Stomach (tissue), 4 donors: ENCODE measurements around the gene CD151.

Source experiments
- POLR2A ChIP-seq, 4 donors: fragments of 450-650 bp; IDR thresholded peaks; one replicate each; pipeline ENCODE4 v1.6.1; 2016; ENCODE audit warnings: antibody characterized with exemption in 4 of 4, control low read depth in 2 of 4, mild to moderate bottlenecking in 1 of 4, moderate library complexity in 1 of 4
- TF ChIP-seq, protein P1 (sequence below), 7 experiments: fragments of 450-650 bp in 4 of 7; fragments of 200-600 bp in 3 of 7; sonication (generic) in 3 of 7; IDR thresholded peaks; one replicate each; pipeline ENCODE4 v1.5.1; 2016 to 2019; ENCODE audit warnings: antibody characterized with exemption in 7 of 7, control low read depth in 2 of 7, mild to moderate bottlenecking in 1 of 7

DNA sequence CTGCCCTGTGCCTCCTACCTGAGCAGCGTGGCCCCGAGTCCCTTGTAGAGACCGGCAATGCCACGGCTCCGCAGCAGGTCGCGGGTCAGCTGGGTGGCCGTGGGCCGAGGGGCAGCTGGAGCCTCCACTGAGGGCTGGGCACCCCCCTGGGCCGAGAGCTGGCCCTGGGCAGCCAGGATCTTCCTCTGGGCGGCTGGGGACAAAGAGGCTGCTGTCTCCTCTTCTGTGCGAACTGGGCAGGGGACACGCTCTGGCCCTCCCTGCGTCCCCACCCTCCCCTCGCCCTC is 40.3 kb upstream of the CD151 start:
- no peak for TF ChIP-seq POLR2A (IDR thresholded peaks at IDR 0.05)
- TF ChIP-seq, protein P1, sequence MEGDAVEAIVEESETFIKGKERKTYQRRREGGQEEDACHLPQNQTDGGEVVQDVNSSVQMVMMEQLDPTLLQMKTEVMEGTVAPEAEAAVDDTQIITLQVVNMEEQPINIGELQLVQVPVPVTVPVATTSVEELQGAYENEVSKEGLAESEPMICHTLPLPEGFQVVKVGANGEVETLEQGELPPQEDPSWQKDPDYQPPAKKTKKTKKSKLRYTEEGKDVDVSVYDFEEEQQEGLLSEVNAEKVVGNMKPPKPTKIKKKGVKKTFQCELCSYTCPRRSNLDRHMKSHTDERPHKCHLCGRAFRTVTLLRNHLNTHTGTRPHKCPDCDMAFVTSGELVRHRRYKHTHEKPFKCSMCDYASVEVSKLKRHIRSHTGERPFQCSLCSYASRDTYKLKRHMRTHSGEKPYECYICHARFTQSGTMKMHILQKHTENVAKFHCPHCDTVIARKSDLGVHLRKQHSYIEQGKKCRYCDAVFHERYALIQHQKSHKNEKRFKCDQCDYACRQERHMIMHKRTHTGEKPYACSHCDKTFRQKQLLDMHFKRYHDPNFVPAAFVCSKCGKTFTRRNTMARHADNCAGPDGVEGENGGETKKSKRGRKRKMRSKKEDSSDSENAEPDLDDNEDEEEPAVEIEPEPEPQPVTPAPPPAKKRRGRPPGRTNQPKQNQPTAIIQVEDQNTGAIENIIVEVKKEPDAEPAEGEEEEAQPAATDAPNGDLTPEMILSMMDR (IDR thresholded peaks at IDR 0.05), result no peak
